Gastroesophageal sphincter (tissue), 3 donors: Measurements from ENCODE around the gene HS3ST5.

Source experiments
- CTCF ChIP-seq, 4 experiments: fragments of 200-600 bp in 2 of 4; fragments of 450-650 bp in 2 of 4; sonication (generic) in 1 of 4; IDR thresholded peaks; one replicate each; pipeline ENCODE4 v1.5.1; 2017 to 2019; ENCODE audit warnings: antibody characterized with exemption in 4 of 4, mild to moderate bottlenecking in 2 of 4, moderate library complexity in 2 of 4
- EP300 ChIP-seq: sonication (generic); formaldehyde crosslinking; IDR thresholded peaks from one replicate; pipeline ENCODE4 v1.6.1; 2017; ENCODE audit warnings: antibody characterized with exemption, mild to moderate bottlenecking
- POLR2A ChIP-seq, 2 donors: fragments of 450-650 bp; IDR thresholded peaks; one replicate each; pipeline ENCODE4 v1.6.1; 2017; ENCODE audit warnings: antibody characterized with exemption in 2 of 2, mild to moderate bottlenecking in 2 of 2, moderate library complexity in 1 of 2
- POLR2AphosphoS5 ChIP-seq: sonication (generic); formaldehyde crosslinking; IDR thresholded peaks from one replicate; pipeline ENCODE4 v1.6.1; 2017; ENCODE audit warnings: antibody characterized with exemption

- TF ChIP-seq POLR2AphosphoS5 = no peak
- TF ChIP-seq EP300 = no peak
- no peak for TF ChIP-seq CTCF (IDR thresholded peaks at IDR 0.05)
- no peak for TF ChIP-seq POLR2A (IDR thresholded peaks at IDR 0.05)
These were observed 58.5 kb downstream of the HS3ST5 start for GRCh38 chr6:114284281-114284680.
